Hematopoietic multipotent progenitor cell treated with erythropoietin and hydrocortisone succinate and interleukin-3 and kit ligand, for 6 days (in vitro differentiated cells): ENCODE measurements around the gene JUND.
"Not testable (repeated sequence)": the region's sequence is repeated elsewhere in the genome, so short reads cannot be mapped to it uniquely, and the experiment has no call there.

Experiments used
- DNase-seq: peaks from one replicate; pipeline ENCODE4 v3.0.0-alpha.2; 2015

Gene JUND

DNA sequence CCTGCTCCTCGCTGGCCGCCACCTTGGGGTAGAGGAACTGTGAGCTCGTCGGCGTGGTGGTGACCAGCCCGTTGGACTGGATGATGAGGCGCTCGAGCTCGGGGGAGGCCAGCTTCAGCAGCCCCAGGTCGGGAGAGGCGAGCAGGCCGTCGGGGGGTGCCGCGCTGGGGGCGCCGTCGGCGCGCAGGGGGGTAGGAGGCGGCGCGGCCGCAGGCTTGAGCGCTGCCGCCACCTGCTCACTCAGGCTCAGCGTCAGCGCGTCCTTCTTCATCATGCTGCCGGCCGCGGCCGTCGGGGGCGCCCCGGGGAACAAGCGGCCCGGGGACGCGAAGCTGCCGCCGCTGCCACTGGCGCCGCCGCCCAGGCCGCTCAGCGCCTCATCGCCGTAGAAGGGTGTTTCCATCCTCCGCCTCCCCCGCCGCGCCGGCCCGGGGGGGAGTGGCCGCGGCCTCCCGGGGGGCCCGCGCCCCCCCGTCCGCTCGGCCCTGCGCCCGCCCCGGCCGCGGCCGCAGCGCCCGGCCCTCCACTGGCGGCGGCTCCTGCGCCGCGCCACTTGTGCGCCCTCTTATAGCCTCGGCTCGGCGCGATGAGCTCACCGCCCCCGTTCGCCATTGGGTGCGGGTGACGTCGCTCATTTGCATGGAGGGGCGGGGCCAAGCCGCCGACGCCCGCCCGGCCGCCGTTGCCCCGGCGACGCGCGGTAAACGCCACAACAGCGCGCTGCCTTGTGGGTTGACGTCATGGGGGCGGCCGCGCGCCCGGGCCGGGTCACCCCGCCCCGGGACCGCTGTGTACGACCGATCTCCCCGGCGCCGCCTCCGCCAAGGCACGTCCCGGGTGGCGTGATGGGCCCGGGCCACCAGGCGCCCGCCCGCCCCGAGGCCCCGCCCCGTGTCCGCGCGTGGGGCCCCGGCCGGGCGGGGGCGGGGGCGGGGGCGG lies at the start of gene JUND:
TSS of gene JUND (minus strand) at position 541 of the 939 bp plus-strand sequence. CDS start at position 403, 138 bp downstream.
- DNase-seq, result peak; percentile 97

DNA sequence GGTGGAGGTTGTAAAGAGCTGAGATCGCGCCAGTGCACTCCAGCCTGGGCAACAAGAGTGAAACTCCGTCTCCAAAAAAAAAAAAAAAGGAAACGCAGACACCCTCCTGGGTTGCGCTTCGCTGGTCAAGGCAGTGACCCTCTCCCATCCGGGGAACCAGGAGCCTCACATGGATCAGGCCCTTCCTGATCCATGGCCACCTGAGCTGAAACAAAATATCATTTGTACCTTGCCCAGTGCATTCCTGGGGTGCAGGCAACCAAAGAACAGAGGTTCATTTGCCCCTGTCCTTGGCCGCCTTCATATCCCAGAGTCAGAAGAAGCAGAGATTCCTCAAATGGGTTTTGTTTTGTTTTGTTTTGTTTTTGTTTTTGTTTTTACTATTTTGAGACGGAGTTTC lies 49.4 kb upstream of the JUND start:
- no peak for DNase-seq

DNA sequence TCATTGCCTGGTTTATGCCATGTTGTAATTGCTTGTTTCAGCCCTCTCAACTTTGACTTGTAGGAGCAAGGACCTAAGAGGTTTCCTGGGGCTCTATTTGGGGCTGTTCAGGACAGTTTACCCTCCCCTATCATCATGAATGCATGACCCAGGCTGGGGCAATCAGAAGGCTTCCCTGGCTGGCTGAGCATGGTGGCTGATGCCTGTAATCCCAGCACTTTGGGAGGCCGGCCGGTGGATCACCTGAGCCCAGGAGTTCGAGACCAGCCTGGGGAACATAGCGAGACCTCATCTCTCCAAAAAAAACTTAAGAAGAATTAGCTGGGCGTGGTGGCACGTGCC lies 47.6 kb upstream of the JUND start:
- no peak for DNase-seq

DNA sequence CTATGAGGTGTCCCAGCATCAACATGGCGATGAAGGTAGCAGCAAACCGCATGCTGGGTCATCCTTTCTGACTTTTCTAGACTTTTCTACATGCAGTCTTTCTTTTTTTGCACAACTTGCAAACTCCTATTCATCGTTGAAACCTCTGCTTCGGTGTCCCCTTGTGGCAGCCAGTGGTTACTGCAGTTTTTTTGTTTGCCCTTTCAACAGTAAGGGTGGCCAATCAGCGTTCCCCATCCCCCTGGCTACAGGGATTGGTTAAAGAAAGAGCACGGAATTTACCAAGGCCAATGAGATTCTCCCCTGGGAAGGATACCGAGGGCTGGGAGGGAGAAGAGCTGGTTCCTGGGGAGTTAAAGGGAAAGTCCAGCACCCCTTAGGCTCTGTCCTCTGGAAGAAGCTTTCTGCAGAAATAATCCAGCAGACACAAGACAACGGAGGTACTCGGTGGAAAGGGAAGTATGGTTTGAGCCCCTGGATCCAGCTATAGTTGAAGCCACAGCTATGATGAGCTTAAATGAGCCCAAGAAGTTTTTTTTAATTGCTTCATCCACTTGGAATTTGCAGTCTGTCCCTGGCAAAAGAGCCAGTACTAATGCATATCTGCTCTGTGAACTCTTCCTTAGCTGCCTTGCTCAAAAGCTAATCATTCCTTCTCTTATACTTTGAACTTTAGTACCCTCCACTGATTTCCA lies 47.1 kb upstream of the JUND start:
- DNase-seq, result peak; percentile 98

DNA sequence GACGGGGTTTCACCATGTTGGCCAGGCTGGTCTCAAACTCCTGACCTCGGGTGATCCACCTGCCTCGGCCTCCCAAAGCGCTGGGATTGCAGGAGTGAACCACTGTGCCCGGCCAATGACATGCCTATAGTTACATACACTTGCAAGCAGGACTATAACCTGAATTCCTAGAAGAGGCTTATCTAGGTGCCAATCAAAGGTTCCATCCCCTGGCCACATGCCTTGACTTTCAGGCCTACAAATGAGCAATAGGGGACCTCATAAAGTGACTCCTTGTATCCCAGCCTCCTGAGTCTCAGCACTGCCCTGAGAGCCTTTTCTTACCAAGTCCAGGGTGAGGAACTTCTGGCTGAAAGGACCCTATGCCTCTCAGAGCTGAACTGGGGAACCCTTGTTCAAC lies 45.4 kb upstream of the JUND start:
- DNase-seq, result no peak

DNA sequence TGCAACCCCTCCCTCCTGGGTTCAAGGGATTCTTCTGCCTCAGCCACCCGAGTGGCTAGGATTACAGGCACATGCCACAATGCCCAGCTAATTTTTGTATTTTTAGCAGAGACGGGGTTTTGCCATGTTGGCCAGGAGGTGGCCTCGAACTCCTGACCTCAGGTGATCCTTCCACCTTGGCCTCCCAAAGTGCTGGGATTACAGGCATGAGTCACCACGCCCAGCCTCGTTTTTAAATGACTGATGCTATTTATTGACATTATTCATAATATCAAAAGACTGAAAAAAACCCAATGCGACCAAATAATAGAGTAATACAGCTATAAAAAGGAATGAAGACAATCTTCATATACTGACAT lies 42.9 kb upstream of the JUND start:
- DNase-seq, result not testable (repeated sequence)

DNA sequence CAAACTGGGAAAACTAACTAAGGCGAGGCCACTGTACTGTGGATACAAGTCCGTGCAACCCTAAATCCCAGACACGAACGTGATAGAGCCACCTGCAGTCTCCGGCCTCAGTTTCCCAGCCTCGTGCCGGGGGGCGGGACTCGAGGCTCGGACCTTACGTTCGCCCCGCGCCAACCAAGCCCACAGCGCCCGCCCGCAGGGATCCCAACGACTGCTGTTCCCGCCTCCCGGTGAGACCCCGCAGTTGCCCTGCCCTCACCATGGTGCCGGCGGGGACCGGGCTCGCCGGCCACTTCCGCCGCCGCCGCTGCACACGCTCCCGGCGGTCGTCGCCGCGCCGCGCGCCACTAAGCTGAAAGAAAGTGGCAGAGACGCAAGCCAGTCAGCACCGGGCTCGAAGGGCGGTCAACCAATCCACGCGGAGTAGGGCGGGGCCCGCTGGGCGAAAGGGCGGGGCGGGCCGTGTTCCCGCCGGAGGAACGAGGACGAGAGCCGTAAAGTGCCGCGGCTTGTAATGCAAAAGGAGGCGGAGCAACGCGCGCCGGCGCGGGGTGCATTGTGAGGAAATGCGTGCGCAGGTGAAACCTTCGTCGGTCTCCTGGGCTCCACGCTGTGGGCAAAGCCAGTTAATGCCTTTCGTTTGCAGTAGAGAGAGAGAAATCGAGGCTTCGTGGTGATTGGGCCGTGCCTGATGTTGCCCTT lies 41.5 kb upstream of the JUND start, which contains the start of gene LSM4:
TSS of gene LSM4 (minus strand) at position 318 of the 702 bp plus-strand sequence. CDS start at position 262, 56 bp downstream.
- DNase-seq, result peak; percentile 99

DNA sequence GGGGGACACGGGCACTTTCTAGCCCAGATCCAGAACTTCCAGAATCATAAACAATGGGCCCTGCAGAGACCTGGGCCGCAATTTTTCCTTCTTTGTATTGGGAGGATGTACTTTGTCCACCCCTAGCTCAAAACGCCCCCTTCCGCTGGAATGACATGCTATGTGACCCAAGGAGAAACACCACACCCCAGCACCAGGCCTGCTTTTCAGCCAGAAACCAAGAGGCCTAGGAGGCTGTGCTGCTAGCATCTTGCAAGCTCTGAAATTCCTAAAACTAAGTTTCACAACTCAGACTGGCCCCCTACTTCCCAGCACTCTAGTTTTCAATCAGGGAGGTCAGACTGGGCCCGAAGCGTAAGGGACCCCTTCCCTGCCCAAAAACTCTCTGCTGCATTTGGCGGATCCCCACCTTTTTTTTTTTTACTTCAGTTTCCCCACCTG lies 40.9 kb upstream of the JUND start:
- DNase-seq, result peak; percentile 90

DNA sequence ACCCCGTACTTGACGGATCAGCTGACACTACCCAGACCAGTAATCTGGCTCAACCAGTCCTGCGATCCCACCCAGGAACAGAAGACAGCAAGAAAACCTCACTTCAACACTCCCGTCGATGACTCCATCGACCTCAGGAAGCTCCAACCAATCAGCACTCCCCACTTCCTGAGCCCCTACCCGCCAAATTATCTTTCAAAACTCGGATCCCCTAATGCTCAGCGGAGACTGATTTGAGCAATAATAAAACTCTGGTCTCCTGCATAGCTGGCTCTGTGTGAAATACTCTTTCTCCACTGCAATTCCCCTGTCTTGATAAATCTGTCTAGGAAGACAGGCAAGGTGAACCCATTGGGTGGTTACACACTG lies 40.3 kb upstream of the JUND start:
- DNase-seq, result peak; percentile 85

DNA sequence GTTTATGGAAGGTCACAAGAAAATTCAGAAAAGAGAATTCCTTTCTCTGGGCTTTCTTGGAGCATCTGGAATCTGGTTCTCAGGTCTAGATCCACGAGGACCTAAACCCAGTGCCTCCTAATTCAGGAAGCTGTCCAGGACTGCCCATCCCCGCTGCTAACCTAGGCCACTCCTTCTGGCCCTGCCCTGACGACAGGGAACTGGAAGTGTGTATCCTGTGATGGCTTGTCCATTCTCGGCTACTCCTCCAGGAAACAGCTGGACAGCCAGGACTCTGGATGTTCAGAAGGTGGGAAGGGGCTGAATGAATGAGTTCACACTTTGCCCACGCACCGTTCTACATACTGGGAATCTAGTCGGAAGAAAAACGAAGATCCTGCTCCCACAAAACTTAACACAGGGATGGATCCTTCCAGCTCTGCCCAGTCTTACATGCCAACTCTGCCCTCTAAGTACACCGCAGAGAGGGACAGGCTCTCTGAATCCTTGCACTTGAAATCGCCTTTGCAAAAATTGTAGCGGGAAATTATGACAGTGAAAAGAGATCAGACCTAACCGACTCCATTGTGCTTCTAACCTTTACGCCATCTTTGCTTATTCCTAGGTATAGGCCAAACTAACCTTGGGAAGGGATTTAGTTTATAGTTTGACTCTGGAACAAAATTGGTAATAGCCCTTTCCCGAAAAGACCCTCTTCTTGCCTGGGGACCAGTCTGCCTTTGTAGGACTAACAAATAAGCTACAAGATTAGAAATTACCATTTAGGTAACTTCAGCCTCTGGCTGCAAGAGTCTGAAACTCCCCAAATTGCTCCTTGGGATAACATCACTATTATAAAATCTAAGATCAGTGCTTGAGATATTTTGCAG lies 39.7 kb upstream of the JUND start:
- no peak for DNase-seq

DNA sequence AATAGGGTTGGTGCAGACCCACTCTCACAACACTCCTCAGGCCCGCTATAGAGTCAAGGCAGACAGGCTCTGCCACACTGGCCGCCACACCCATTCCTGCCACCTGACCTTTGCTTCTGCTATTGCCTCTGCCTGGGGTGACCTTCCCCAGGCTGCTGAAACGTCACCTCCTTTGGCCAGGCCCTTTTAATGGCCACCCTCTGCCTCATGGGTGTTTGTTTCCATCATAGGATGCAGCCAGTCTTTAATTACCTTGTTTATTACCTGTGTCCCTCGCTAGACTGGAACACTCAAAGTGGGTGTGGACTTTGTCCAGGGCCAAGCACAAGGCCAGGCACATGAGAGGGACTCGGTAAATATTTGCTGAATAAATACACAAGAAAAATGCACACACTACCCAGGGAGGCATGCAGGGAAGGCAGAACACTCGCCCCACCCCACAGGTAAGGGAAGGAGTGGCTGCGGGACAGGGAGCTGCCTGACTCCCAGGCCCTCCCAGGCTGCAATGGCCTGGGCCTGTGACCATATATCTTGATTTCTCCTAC lies 38.2 kb upstream of the JUND start:
- DNase-seq, result no peak

DNA sequence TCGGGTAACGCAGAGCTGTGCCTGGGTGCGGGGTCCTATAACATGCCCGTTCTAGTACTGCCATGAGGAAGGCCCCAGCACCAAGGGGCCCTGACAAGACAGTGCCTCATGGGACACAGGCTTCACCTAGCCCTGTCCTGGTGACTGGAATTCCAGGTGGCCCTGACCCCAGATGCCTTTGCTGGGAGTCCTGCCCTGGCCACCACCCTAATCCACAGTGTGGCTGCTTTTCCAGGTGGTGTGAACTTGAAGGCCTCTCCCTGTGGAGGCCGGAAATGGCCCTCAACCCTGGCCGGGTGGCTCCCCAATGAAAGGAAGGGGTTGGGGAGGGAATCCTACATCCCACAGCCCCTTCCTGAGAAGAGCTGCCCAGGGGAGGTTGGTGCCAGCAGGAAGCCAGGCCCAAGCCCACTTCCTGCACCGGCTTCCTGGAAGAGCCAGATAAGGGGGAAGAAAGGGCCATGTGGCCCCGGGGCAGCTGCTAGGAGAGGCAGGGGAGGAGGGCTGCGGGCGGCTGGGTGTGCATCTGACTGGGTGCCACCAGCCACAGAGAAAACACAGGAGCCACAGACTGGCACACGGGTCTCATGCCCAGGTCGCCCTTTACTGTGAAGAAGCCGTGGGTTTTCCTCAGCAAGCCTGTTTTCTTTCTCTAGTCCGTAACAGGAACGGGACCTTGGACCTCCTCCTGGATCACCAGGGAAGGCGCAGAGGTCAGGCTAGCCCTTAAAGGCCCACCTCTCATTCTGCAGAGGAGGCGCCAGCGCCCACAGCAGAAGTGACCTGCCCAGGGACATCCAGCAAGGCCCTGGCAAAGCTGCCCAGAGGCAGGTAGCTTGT lies 36.8 kb upstream of the JUND start:
- DNase-seq, result peak; percentile 94

DNA sequence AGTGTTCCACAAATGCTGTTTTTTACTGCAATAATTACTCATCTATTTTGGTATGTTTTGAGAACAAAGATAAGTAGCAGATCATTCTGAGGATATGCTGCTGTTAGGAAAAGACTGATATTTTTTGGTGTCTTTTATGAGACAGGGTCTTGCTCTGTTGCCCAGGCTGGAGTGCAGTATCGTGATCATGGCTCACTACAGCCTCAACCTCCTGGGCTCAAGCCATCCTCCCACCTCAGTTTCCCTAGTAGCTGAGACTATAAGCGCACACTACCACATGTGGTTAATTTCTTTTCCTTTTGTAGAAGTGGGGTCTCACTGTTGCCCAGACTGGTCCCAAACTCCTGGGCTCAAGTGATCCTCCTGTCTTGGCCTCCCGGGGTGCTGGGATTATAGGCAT lies 32.0 kb upstream of the JUND start:
- no peak for DNase-seq

DNA sequence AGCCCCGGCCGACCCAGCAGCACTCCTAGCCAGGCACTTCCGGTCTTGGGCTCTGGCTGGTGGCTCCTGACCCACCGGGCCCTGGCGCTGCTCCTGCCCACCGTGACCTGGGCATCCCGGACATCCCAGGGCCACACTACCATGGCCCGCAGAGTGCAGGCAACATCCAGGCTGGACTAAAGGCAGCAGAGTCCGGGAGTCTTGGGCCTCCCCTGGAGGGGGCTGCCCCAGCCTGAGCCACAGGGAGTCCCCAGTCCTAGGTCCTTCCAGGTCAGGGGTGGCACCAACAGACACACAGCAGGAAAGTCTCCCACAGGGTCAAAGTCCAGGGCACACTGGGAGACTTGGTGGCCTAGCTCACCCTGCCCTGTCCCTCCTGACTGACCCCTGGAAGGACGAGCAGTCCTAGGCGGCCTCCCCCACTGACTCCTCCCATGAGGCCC lies 30.7 kb upstream of the JUND start:
- DNase-seq, result no peak

DNA sequence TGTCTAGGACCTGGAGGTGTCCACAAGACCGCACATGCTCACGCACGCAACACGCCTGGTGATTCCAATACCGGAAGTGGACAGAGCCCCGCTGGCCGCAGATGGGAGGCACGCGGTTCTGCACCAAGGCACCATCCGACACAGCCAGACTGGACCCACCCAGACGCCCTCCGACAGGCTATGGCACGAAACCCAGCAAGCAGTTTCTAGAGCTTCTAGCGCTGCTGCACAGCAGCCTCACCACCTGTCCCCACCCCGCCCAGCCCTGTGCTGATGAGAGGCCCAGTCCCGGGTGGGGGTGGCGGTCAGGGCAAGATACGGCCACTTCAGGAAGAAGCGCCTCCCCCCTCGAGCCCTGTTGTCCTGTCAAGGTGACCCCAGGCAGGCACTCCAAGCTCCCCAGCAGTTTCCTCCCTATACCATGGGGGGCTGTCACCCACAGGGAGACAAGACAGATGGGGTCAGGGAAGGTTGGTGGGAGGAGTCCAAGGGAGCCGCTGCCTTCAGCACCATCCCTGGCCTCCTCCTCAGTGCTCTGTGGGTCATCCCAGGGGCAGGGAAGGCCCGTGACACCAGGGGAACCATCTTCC lies 30.2 kb upstream of the JUND start:
- no peak for DNase-seq

DNA sequence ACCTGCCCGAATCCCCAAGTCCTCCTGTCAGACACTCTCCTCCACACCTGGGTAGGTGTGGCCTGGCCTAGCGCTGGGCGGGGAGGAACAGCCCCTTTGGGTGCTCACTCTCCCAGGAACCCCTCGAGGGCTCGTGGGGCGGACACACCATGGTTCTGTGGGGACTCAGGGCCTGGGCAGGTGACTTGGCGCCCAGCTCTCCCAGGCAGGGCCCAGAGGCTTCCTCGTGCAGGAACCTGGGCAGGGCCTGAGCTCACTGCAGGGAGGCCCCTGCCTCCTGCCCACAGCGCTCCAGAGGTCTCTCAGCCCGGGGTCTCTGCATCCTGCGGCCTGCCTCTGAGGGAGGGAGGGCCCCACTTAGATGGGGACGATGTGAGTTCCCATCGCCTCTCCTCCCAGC lies 29.5 kb upstream of the JUND start:
- no peak for DNase-seq

DNA sequence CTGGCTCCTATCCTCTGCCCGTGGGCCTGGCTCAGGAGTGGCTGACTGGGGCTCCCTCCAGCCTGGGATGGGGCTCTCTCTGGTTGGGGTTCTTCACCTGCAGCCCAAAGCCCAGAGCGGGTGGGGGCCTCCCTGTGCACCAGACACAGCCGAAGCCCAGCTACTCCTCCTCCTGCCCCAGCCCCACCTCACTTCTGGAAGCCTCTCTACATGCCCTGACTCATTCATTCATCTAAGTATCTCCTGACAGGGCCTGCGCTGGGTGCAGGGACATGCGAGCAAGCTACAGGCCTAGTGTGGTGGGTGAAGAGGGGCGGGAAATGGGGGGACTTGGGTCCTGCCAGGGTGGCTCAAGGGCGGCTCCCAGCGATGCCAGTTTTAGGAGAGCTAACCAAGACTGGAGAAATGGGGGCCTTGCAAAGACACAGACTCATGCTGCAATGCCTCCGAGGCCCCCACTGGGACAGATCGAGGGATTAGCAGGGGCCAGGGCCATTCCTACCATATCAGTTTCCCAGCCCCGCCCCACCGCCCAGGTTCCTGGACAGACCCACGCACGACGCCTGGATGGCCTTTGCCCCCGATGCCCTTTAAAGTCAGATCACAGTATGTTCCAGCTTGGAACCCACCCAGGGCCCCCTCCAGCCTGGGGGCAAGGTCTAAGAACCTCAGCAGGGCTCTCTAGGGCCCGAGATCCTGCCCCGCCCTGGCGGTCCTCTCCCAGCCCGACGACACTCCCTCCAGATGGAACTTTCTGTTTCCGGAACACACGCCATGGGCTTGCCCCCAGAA lies 28.9 kb upstream of the JUND start:
- no peak for DNase-seq

DNA sequence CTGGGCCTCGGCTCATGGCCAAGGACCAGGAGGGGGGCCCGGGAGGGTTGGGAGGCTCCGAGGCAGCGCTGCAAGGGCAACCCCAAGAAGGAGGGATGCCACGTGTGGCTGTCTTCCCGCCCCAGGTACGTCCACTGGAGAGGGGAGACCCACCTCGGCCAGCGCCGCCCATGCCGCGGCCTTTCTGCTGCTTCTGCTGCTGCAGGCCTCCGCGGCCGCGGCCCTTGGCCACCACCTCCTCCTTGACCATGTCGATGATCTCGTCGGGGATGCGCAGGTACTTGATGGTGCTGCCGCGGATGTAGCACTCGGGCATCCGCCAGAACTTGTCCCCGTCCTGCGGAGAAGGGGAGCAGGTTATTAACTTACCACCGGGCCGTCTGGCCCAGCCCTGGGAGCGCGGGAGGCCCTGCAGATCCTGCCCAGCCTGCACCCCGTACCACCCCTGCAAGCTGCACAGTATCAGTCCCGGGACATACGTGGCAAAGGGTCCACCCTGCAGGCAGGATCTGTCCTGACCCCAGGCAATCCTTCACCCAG lies 28.2 kb upstream of the JUND start:
- no peak for DNase-seq

DNA sequence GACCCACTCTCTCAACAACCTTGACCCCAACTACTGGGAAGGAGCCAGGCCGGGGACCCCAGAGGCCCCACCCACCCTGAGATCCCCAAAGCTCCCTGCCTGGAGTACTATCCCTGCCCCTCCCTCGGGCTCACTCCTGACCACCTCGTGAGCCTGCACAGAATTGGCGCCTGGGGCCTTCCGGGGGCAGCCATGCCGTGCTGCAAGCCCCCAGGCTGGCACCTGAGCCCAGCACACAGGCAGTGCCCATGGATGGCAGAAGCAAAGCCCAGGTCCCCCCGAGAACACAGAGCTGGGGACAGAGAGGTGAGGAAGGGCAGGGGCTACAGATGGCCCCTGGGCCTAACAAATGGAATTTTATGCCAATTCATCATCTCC lies 27.5 kb upstream of the JUND start:
- no peak for DNase-seq
